Fibroblast of lung (primary cell): ENCODE measurements around the gene SHLD2. TPM values are rescaled to one million over a fixed set of nuclear protein-coding genes. Genes with fewer than 3 reads are reported as not detected.
"Not testable (repeated sequence)": the region's sequence is repeated elsewhere in the genome, so short reads cannot be mapped to it uniquely, and the experiment has no call there.

ENCODE experiments used
- DNase-seq, 2 donors: peaks; one replicate each; pipeline versions ENCODE4 v3.0.0 to v3.0.0-alpha.2; 2010; ENCODE audit warnings: low read depth in 2 of 2
- H2AFZ ChIP-seq: 2 replicates; pipeline ENCODE4 v1.5.1; 2012; ENCODE audit warnings: low read length, control low read depth, inconsistent platforms
- H3K27ac ChIP-seq: 2 replicates; pipeline ENCODE4 v1.5.1; 2011; ENCODE audit warnings: low read length, control low read depth; ENCODE audit not compliant: insufficient read depth
- H3K27me3 ChIP-seq: 2 replicates; pipeline ENCODE4 v1.5.1; 2011; ENCODE audit warnings: mild to moderate bottlenecking, low read length; ENCODE audit not compliant: control insufficient read depth, insufficient read depth
- H3K36me3 ChIP-seq: 2 replicates; pipeline ENCODE4 v1.5.1; 2011; ENCODE audit warnings: low read length; ENCODE audit not compliant: control insufficient read depth, insufficient read depth
- H3K4me1 ChIP-seq: 2 replicates; pipeline ENCODE4 v1.5.1; 2011; ENCODE audit warnings: low read length; ENCODE audit not compliant: control insufficient read depth, insufficient read depth; ENCODE audit errors: extremely low read depth
- H3K4me2 ChIP-seq: 2 replicates; pipeline ENCODE4 v1.5.1; 2011; ENCODE audit warnings: low read length, control low read depth; ENCODE audit not compliant: insufficient read depth; ENCODE audit errors: extremely low read depth
- H3K4me3 ChIP-seq, 4 experiments: fragments of 200-600 bp in 1 of 4; sonication (generic) in 1 of 4; replicated peaks in 1 of 4; 2 replicates each; pipeline ENCODE4 v1.5.1; 2011 to 2016; ENCODE audit warnings: low read length in 4 of 4, low read depth in 3 of 4, mild to moderate bottlenecking in 3 of 4, control low read depth in 2 of 4, inconsistent platforms in 1 of 4, mixed read lengths in 1 of 4; ENCODE audit not compliant: insufficient read depth in 1 of 4; ENCODE audit errors: control extremely low read depth in 1 of 4
- H3K79me2 ChIP-seq: 2 replicates; pipeline ENCODE4 v1.5.1; 2012; ENCODE audit warnings: mild to moderate bottlenecking, low read length, inconsistent platforms; ENCODE audit not compliant: control insufficient read depth, insufficient read depth
- H3K9ac ChIP-seq: 2 replicates; pipeline ENCODE4 v1.5.1; 2011; ENCODE audit warnings: mild to moderate bottlenecking, low read length, control low read depth; ENCODE audit not compliant: insufficient read depth
- H3K9me3 ChIP-seq: 2 replicates; pipeline ENCODE4 v1.5.1; 2012; ENCODE audit warnings: low read depth, low read length; ENCODE audit not compliant: control insufficient read depth, insufficient read depth
- H4K20me1 ChIP-seq: 2 replicates; pipeline ENCODE4 v1.5.1; 2011; ENCODE audit warnings: low read length; ENCODE audit not compliant: control insufficient read depth, insufficient read depth; ENCODE audit errors: extremely low read depth
- polyA plus RNA-seq, 2 donors: library from polyadenylated mRNA; depleted of rRNA in 1 of 2; stranded (reverse) in 1 of 2; unstranded in 1 of 2; fragments of >200 nt; gene quantifications; 2 replicates each; pipeline ENCODE4 v1.2.1, GENCODE V29; 2011 to 2012; ENCODE audit warnings: missing spikeins in 1 of 2
- total RNA-seq: library from RNA; depleted of rRNA; stranded (reverse); fragments of >200 nt; gene quantifications from 2 replicates; pipeline ENCODE4 v1.2.1, GENCODE V29; 2014

The SHLD2 gene
- total and polyA plus RNA-seq, 2 donors (not counting 1 experiment from before 2014, with no cell fraction given) = 21.6 to 26.3 TPM

DNA sequence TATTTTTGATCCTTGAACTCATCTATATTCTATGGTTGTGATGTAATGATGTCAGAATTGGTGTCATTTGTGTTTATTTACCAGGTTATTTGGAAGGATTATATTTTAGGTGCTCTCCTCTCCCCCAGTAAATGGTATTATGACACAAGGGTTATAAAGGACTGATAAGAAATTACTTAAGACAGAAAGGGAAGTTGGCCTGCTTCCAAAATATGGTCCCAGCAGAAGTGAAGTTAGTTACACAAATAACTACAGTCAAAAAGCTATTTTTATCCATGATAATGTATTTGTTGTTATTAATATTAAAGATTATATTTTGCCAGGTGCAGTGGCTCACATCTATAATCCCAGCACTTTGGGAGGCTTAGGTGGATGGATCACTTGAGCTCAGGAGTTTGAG is 37.2 kb downstream of the SHLD2 start:
- not testable (repeated sequence) for H2AFZ ChIP-seq, H3K4me2 ChIP-seq, H3K9ac ChIP-seq, H3K79me2 ChIP-seq, H4K20me1 ChIP-seq, H3K9me3 ChIP-seq, H3K27me3 ChIP-seq, H3K36me3 ChIP-seq, H3K27ac ChIP-seq, H3K4me3 ChIP-seq, H3K4me1 ChIP-seq
- DNase-seq = peak; percentile 11 to 35

DNA sequence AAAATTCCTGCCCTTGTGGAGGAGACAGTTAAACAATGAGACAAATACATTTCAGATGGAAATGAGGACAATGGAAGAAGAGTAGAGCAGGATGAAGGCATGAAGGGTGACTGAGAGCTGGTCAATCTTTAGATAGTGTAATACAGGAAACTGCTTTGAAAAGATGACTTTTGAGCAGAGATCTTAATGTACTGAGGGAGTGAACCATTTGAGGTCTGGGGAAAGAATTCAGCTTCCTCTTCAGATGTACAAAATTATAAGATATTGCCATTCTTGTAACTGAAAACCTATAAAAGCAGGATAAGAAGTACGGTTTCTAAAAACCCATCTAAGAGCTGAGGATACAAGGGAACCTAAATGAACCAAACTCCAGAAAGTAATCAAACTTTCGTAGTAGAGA is 38.9 kb downstream of the SHLD2 start:
- not testable (repeated sequence) for H3K27me3 ChIP-seq, H3K4me3 ChIP-seq, H3K9me3 ChIP-seq, DNase-seq, H3K36me3 ChIP-seq, H4K20me1 ChIP-seq, H3K9ac ChIP-seq, H2AFZ ChIP-seq, H3K4me2 ChIP-seq, H3K27ac ChIP-seq, H3K4me1 ChIP-seq, H3K79me2 ChIP-seq

DNA sequence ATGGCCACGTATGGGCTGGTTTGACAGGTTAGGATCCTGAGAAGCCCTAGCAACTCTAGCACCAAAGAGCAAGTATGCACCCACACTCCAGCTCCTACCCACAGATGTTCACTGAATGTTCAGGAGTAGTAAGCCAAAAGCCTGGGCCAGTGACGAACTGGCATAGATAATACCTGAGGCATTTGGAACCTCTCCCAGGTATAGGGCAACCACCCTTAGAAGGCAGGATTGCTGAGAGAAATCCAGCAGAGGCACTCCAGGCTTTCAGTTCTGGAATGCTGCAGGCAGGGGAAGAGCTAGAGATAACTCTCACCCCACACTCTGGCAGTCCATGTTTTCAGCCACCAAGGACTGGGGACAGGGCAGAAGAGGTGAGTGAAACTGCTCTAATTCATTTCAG is 39.4 kb downstream of the SHLD2 start:
- not testable (repeated sequence) for H4K20me1 ChIP-seq, H3K4me3 ChIP-seq, H3K27ac ChIP-seq, H2AFZ ChIP-seq, H3K4me1 ChIP-seq, H3K4me2 ChIP-seq, DNase-seq, H3K9me3 ChIP-seq, H3K27me3 ChIP-seq, H3K79me2 ChIP-seq, H3K36me3 ChIP-seq, H3K9ac ChIP-seq

DNA sequence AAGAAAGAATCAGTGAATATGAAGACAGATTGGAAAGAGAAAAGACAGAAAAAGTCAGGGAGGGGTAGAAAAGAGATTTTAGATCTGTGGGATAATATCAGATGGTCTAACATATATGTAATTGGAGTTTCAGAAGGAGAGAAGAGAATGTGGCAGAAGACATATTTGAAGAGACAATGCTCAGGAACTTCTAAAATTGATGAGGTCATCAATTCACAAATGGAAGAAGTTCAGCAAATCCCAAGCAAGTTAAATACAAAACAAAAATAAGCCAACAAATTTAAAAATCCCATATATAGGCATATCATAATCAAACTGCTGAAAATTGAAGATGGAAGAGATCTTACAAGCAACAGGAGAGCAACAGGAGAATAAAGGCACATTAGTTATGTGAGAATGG is 42.5 kb downstream of the SHLD2 start:
- not testable (repeated sequence) for H3K9me3 ChIP-seq, H3K4me1 ChIP-seq, H3K27ac ChIP-seq, H4K20me1 ChIP-seq, DNase-seq, H3K36me3 ChIP-seq, H3K4me3 ChIP-seq, H3K27me3 ChIP-seq, H3K79me2 ChIP-seq, H2AFZ ChIP-seq, H3K4me2 ChIP-seq, H3K9ac ChIP-seq

DNA sequence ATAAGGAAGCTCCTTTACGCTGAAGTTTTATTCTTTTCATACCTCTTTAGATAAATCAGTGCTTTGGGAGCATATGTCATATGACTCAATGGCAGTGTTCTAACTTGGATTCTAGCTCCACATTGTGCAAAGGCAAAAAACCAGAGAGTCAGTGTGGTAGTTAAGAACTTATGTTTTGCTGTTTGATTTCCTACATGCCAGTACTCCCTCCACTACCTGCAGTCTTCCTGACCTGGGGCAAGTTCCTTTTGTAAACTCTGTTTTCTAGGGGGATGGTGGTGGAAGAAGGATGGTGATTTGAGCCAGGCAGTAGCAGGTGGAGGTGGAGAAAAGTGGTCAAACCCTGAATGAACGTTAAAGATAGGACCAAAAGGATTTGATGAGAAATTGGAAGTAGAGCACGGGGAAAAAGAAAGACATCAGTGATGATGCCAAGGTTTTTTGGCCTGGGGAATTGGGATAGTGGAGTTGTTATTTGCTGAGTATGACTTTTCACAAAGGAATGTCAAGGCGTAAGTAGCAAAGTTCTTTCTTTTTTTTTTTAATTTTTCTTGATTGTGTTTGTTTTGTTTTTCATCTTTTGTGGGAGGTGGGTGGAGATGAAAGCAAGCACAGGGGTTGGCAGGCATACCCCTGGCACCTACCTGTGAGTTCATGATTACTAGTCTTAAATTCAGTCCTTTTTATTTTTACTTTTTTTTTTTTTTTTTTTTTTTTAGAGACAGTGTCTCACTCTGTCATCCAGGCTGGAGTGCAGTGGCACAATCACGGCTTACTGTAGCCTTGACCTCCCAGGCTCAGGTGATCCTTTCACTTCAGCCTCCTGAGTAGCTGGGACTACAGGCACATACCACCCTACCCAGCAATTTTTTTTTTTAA is 47.5 kb downstream of the SHLD2 start:
- H3K27ac ChIP-seq, H3K27me3 ChIP-seq, H2AFZ ChIP-seq, H3K4me1 ChIP-seq, H3K79me2 ChIP-seq, H3K36me3 ChIP-seq, H3K9me3 ChIP-seq, H3K4me3 ChIP-seq, H3K9ac ChIP-seq, H4K20me1 ChIP-seq: not testable (repeated sequence)
- DNase-seq = peak; percentile 40 to 49
- peak overlapping the region; percentile 23 for H3K4me2 ChIP-seq

DNA sequence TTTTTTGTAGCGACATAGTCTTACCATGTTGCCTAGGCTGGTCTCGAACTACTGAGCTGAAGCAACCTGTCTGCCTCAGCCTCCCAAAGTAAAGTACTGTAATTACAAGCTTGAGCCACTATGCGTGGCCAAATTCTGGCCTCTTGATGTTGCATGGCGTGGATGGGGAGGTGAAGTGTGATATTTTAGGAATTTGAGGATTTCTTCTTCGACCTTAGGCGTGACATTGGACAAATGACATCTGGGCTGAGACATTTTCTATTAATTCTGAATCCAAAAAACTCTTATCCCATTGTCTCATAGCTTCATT is 48.1 kb downstream of the SHLD2 start:
- not testable (repeated sequence) for H3K9ac ChIP-seq, H3K27ac ChIP-seq

DNA sequence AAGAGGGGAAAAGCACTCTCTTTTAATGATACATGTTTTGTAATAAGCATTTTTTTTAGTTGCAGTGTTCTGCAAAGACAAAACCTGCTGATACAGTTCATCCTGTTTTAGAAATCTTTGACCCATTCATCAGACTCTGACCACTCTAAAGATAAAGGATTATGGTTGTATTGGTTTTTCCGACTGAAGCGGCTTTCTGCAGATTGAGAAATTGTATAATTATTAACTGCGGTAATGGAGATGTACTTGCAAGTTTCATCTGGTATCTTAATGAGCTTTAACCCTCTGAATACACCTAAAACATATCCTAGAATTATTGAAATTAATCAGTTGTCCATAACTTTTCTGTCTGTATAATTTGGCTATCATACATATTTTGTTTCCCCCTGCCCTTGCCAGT is 50.6 kb downstream of the SHLD2 start:
- not testable (repeated sequence) for H3K79me2 ChIP-seq, H3K36me3 ChIP-seq, H3K4me1 ChIP-seq, H3K27me3 ChIP-seq, H3K4me3 ChIP-seq, H3K9me3 ChIP-seq, DNase-seq, H3K27ac ChIP-seq, H2AFZ ChIP-seq, H3K9ac ChIP-seq, H3K4me2 ChIP-seq, H4K20me1 ChIP-seq

More for the DNA sequence above, 48.1 kb downstream of the SHLD2 start:
- H3K79me2 ChIP-seq, H3K36me3 ChIP-seq, H3K4me1 ChIP-seq, H3K4me2 ChIP-seq, H3K27me3 ChIP-seq, H2AFZ ChIP-seq, H3K4me3 ChIP-seq, H4K20me1 ChIP-seq, H3K9me3 ChIP-seq: not testable (repeated sequence)
- peak in 1 of 2 donors; percentile 0 for DNase-seq
